Tibial artery (tissue), 4 donors: ENCODE measurements around the gene PDIA6.
A peak's percentile ranks its signal among the peaks of the same experiment; 100 is the strongest.

Experiments
- DNase-seq, 2 donors: peaks; one replicate each; pipeline ENCODE4 v3.0.0-alpha.2; 2019
- H3K27ac ChIP-seq, 2 donors: fragments of 200-600 bp; sonication (generic) in 1 of 2; 1 replicate in 1 of 2; 2 replicates in 1 of 2; pipeline ENCODE4 v1.5.1; 2018 to 2019; ENCODE audit warnings: mild to moderate bottlenecking in 1 of 2
- H3K27me3 ChIP-seq, 2 donors: fragments of 200-600 bp; sonication (generic) in 1 of 2; one replicate each; pipeline versions ENCODE4 v1.5.1 to v1.6.0; 2016 to 2019
- H3K36me3 ChIP-seq, 3 donors: fragments of 200-600 bp; sonication (generic) in 2 of 3; one replicate each; pipeline ENCODE4 v1.5.1; 2016 to 2019; ENCODE audit warnings: mild to moderate bottlenecking in 2 of 3
- H3K4me1 ChIP-seq, 4 donors: fragments of 200-600 bp; sonication (generic) in 2 of 4; 1 replicate in 3 of 4; 2 replicates in 1 of 4; pipeline ENCODE4 v1.5.1; 2016 to 2019
- H3K4me3 ChIP-seq, 2 donors: fragments of 200-600 bp; sonication (generic) in 1 of 2; 1 replicate in 1 of 2; 2 replicates in 1 of 2; pipeline ENCODE4 v1.5.1; 2018 to 2019; ENCODE audit warnings: mild to moderate bottlenecking in 2 of 2
- H3K9me3 ChIP-seq, 3 donors: fragments of 200-600 bp; sonication (generic) in 1 of 3; one replicate each; pipeline ENCODE4 v1.5.1; 2016 to 2019
- CTCF ChIP-seq, 2 experiments: fragments of 200-600 bp in 1 of 2; fragments of 450-650 bp in 1 of 2; IDR thresholded peaks; one replicate each; pipeline ENCODE4 v1.5.1; 2017 to 2019; ENCODE audit warnings: antibody characterized with exemption in 2 of 2, mild to moderate bottlenecking in 1 of 2, moderate library complexity in 1 of 2
- intact Hi-C: fragments of 100-400 bp; cut with DNase I; formaldehyde crosslinking; loops from one replicate; pipeline ENCODE4 v1.15.0; 2023; ENCODE audit warnings: low total_unique reads

PDIA6 gene

GRCh38 chr2:10837298-10838266 is 25.0 kb upstream of the PDIA6 start:
- DNase-seq = no peak
- Histone ChIP-seq H3K4me1 (peaks cover 0 to 6% (median under 1%) of the 10 kb centered on the region in 4 donors), H3K4me3 (no peak overlapping the region), H3K27ac (no peak overlapping the region), H3K36me3 (peaks cover 0 to 3% (median 0%) of the 10 kb centered on the region in 3 donors), H3K9me3 (peaks cover 3 to 25% (median 11%) of the 10 kb centered on the region in 3 donors), H3K27me3 (peaks cover 0 to 51% of the 10 kb centered on the region in 2 donors)
- intact Hi-C loops = no loop called here
- no peak for TF ChIP-seq CTCF (IDR thresholded peaks at IDR 0.05)

- intact Hi-C loops = no loop called here
Observed at GRCh38 chr2:10835052-10835970, 22.7 kb upstream of the PDIA6 start.

GRCh38 chr2:10834068-10834655 is 21.6 kb upstream of the PDIA6 start:
- no peak for TF ChIP-seq CTCF (IDR thresholded peaks at IDR 0.05)
- H3K9me3 ChIP-seq = no peaks in the 10 kb centered on the region
- peaks cover 0 to 11% (median 2%) of the 10 kb centered on the region in 4 donors for H3K4me1 ChIP-seq
- H3K36me3 ChIP-seq = no peaks in the 10 kb centered on the region
- intact Hi-C loops = no loop called here
- peaks cover 0 to 66% of the 10 kb centered on the region in 2 donors for H3K27me3 ChIP-seq
- no peak overlapping the region for H3K4me3 ChIP-seq
- no peak overlapping the region for H3K27ac ChIP-seq
- no peak for DNase-seq

More at GRCh38 chr2:10835052-10835970, 22.7 kb upstream of the PDIA6 start:
- peaks cover 0 to 66% of the 10 kb centered on the region in 2 donors for H3K27me3 ChIP-seq
- DNase-seq = peak in 1 of 2 donors; percentile 72
- no peaks in the 10 kb centered on the region for H3K36me3 ChIP-seq
- H3K27ac ChIP-seq = no peak overlapping the region
- H3K4me3 ChIP-seq = no peak overlapping the region
- H3K9me3 ChIP-seq = peaks cover 0 to 5% (median 0%) of the 10 kb centered on the region in 3 donors
- H3K4me1 ChIP-seq = peaks cover 0 to 11% (median 2%) of the 10 kb centered on the region in 4 donors
- peak in 1 of 2 experiments; percentile 33 for TF ChIP-seq CTCF (IDR thresholded peaks at IDR 0.05)

DNA sequence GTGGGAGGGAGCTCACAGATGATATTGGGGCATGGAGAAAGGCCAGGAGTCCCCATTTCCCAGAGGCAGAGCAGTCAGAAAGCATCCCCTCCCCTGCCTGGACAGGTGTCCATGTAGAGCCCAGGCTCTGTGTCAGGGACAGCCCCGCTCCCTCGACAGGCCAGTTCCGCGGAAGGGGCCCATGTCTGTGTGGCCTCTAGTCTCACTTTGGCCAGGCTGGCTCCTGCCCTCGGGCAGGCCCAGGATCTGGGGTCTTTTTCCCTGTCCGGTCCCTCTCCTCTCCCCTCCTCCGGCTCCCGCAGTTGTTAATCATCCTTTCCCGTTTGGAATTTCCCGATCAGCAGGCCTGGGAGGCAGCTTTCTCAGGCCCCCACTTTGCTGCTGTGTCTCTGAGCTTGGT is 20.4 kb upstream of the PDIA6 start:
- H3K9me3 ChIP-seq = no peaks in the 10 kb centered on the region
- no peak overlapping the region for H3K27ac ChIP-seq
- no peak for TF ChIP-seq CTCF (IDR thresholded peaks at IDR 0.05)
- intact Hi-C loops = loop anchor here (2.0 kb wide), 1 partner anchor 292 kb away; no protein-coding TSS in a partner anchor
- peaks cover 0 to 63% of the 10 kb centered on the region in 2 donors for H3K27me3 ChIP-seq
- no peak overlapping the region for H3K4me3 ChIP-seq
- H3K36me3 ChIP-seq = no peaks in the 10 kb centered on the region
- peaks cover 0 to 11% (median 2%) of the 10 kb centered on the region in 4 donors for H3K4me1 ChIP-seq
- no peak for DNase-seq
